HG02884 (cell line): ENCODE data around the gene CSMD2.

Experiments
- ATAC-seq: cut with Tn5 transposase; IDR thresholded peaks from one replicate; pipeline ENCODE4 v1.9.1; 2021; ENCODE audit warnings: mild to moderate bottlenecking, moderate library complexity; ENCODE audit not compliant: unreplicated experiment

CSMD2 gene

GRCh38 chr1:33698361-33699035 lies 466.5 kb downstream of the CSMD2 start:
- ATAC-seq, result no peak

GRCh38 chr1:33697816-33698215 lies 467.2 kb downstream of the CSMD2 start:
- no peak for ATAC-seq

- no peak for ATAC-seq
Observed at GRCh38 chr1:33696962-33697361, 468.1 kb downstream of the CSMD2 start.

GRCh38 chr1:33696311-33696710 lies 468.7 kb downstream of the CSMD2 start:
- no peak for ATAC-seq

- no peak for ATAC-seq
Observed at GRCh38 chr1:33692206-33693188, 472.5 kb downstream of the CSMD2 start.

GRCh38 chr1:33687000-33687399 lies 478.0 kb downstream of the CSMD2 start:
- no peak for ATAC-seq

- ATAC-seq, result no peak
Observed at GRCh38 chr1:33686551-33686950, 478.5 kb downstream of the CSMD2 start.

GRCh38 chr1:33685256-33685655 lies 479.8 kb downstream of the CSMD2 start:
- no peak for ATAC-seq

GRCh38 chr1:33684396-33685179 lies 480.4 kb downstream of the CSMD2 start:
- no peak for ATAC-seq

GRCh38 chr1:33683913-33684312 lies 481.1 kb downstream of the CSMD2 start:
- no peak for ATAC-seq

GRCh38 chr1:33682371-33682770 lies 482.7 kb downstream of the CSMD2 start:
- no peak for ATAC-seq

- no peak for ATAC-seq
Observed at GRCh38 chr1:33680281-33680840, 484.7 kb downstream of the CSMD2 start.

- ATAC-seq, result no peak
Observed at GRCh38 chr1:33670567-33670966, 494.5 kb downstream of the CSMD2 start.

- no peak for ATAC-seq
Observed at GRCh38 chr1:33668695-33669094, 496.3 kb downstream of the CSMD2 start.

- ATAC-seq, result no peak
Observed at GRCh38 chr1:33667386-33668282, 497.4 kb downstream of the CSMD2 start.

- ATAC-seq, result no peak
Observed at GRCh38 chr1:33666616-33667015, 498.4 kb downstream of the CSMD2 start.

GRCh38 chr1:33661811-33662454 lies 503.1 kb downstream of the CSMD2 start:
- no peak for ATAC-seq

- ATAC-seq, result no peak
Observed at GRCh38 chr1:33660956-33661355, 504.1 kb downstream of the CSMD2 start.

GRCh38 chr1:33660244-33660643 lies 504.8 kb downstream of the CSMD2 start:
- ATAC-seq, result no peak
